Measurements from ENCODE around the gene MBD6.
"Not testable (repeated sequence)": the region's sequence is repeated elsewhere in the genome, so short reads cannot be mapped to it uniquely, and the experiment has no call there.

MBD6 gene

DNA sequence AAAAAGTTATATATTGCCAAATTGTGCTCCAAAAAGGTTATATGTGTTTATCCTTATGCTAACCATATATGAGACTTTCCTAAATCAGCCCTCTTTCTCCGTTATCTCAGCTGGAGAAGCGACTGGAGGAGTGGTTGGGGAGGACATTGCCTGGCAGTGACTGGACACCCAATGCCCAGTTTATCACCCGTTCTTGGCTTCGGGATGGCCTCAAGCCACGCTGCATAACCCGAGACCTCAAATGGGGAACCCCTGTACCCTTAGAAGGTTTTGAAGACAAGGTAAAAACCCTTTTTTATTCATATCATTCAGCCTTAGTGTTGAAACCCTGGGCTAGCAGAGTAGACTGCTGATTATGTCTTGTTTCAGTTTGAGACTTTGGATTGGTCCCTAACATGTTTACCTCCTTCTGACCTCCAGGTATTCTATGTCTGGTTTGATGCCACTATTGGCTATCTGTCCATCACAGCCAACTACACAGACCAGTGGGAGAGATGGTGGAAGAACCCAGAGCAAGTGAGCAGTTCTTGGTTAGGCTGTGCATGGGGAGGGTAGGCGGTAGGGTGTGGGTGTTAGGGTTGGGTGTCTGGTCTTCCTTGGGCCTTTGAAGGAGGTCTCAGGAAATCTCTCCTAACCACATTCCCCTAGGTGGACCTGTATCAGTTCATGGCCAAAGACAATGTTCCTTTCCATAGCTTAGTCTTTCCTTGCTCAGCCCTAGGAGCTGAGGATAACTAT lies 10.9 kb upstream of the MBD6 start:
- DNase-seq = no peak
- Histone ChIP-seq H2AFZ (ENCODE audit: low read length) (no peak overlapping the region), H3K4me2 (ENCODE audit: low read depth, low read length) (no peak overlapping the region), H3K79me2 (ENCODE audit: low read length) (peaks cover 14% of the 10 kb centered on the region), H3K36me3 (replicated peaks; ENCODE audit: insufficient read depth, low read length) (peaks cover 19% of the 10 kb centered on the region), H3F3A (ENCODE audit: insufficient read depth, low read length) (peaks cover 28% of the 10 kb centered on the region), H3K9ac (ENCODE audit: low read length) (no peak overlapping the region), H3K27ac (ENCODE audit: low read length) (no peak overlapping the region), H3K4me1 (ENCODE audit: low read length) (no peaks in the 10 kb centered on the region), H3K27me3 (replicated peaks; ENCODE audit: insufficient read depth, low read length) (no peaks in the 10 kb centered on the region), H3K4me3 (ENCODE audit: low read length) (no peak overlapping the region), H4K20me1 (ENCODE audit: insufficient read depth, low read length) (no peaks in the 10 kb centered on the region), H3K9me3 (replicated peaks; ENCODE audit: insufficient read depth, low read length) (no peaks in the 10 kb centered on the region), H3K9me2 (replicated peaks; ENCODE audit: insufficient read depth, low read length) (no peaks in the 10 kb centered on the region)
- TF ChIP-seq EZH2phosphoT487 (IDR thresholded peaks at IDR 0.05; ENCODE audit: low read length) = no peak
- no peak for TF ChIP-seq EZH2 (optimal IDR thresholded peaks at IDR 0.05; ENCODE audit: low read depth, low read length)
- TF ChIP-seq, protein P1, sequence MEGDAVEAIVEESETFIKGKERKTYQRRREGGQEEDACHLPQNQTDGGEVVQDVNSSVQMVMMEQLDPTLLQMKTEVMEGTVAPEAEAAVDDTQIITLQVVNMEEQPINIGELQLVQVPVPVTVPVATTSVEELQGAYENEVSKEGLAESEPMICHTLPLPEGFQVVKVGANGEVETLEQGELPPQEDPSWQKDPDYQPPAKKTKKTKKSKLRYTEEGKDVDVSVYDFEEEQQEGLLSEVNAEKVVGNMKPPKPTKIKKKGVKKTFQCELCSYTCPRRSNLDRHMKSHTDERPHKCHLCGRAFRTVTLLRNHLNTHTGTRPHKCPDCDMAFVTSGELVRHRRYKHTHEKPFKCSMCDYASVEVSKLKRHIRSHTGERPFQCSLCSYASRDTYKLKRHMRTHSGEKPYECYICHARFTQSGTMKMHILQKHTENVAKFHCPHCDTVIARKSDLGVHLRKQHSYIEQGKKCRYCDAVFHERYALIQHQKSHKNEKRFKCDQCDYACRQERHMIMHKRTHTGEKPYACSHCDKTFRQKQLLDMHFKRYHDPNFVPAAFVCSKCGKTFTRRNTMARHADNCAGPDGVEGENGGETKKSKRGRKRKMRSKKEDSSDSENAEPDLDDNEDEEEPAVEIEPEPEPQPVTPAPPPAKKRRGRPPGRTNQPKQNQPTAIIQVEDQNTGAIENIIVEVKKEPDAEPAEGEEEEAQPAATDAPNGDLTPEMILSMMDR (IDR thresholded peaks at IDR 0.05; ENCODE audit: low read length) = no peak

DNA sequence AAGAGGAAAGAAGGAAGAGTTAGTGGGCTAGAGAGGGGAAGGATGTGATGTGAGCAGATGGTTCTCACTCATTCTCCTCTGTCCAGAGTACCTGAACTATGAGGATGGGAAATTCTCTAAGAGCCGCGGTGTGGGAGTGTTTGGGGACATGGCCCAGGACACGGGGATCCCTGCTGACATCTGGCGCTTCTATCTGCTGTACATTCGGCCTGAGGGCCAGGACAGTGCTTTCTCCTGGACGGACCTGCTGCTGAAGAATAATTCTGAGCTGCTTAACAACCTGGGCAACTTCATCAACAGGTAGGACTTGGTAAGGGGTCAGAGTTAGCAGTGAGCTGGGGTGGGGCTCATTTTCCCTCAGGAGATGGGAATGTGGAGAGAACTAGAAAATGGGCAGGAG lies 10.0 kb upstream of the MBD6 start:
- no peaks in the 10 kb centered on the region for H3K4me1 ChIP-seq (ENCODE audit: low read length)
- TF ChIP-seq, protein P1 (IDR thresholded peaks at IDR 0.05; ENCODE audit: low read length) = no peak
- TF ChIP-seq EZH2phosphoT487 (IDR thresholded peaks at IDR 0.05; ENCODE audit: low read length) (no peak), EZH2 (optimal IDR thresholded peaks at IDR 0.05; ENCODE audit: low read depth, low read length) (no peak)
- peaks cover 24% of the 10 kb centered on the region for H3K36me3 ChIP-seq (replicated peaks; ENCODE audit: insufficient read depth, low read length)
- H3K9me2 ChIP-seq (replicated peaks; ENCODE audit: insufficient read depth, low read length) = no peaks in the 10 kb centered on the region
- no peak overlapping the region for H3K4me3 ChIP-seq (ENCODE audit: low read length)
- H3F3A ChIP-seq (ENCODE audit: insufficient read depth, low read length) = peaks cover 30% of the 10 kb centered on the region
- no peak overlapping the region for H3K27ac ChIP-seq (ENCODE audit: low read length)
- no peak overlapping the region for H2AFZ ChIP-seq (ENCODE audit: low read length)
- no peak overlapping the region for H3K4me2 ChIP-seq (ENCODE audit: low read depth, low read length)
- H3K9ac ChIP-seq (ENCODE audit: low read length) = no peak overlapping the region
- H3K9me3 ChIP-seq (replicated peaks; ENCODE audit: insufficient read depth, low read length) = no peaks in the 10 kb centered on the region
- no peak for DNase-seq
- peaks cover 23% of the 10 kb centered on the region for H3K79me2 ChIP-seq (ENCODE audit: low read length)
- H4K20me1 ChIP-seq (ENCODE audit: insufficient read depth, low read length) = no peaks in the 10 kb centered on the region
- no peaks in the 10 kb centered on the region for H3K27me3 ChIP-seq (replicated peaks; ENCODE audit: insufficient read depth, low read length)

DNA sequence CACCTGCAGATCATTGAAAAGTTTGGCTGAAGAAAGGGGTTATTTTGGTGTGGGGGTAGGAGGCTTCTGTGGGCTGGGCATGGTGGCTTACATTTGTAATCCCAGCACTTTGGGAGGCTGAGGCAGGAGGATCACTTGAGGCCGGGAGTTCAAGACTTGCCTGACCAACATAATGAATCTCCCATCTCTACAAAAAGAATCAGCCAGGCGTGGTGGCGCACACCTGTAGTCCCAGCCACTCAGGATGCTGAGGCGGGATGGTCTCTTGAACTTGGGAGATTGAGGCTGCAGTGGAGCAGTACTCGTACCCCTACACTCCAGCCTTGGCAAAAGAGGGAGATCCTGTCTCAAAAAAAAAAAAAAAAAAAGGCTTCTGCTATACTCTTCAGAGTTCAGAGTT lies 9.4 kb upstream of the MBD6 start:
- no peaks in the 10 kb centered on the region for H4K20me1 ChIP-seq (ENCODE audit: insufficient read depth, low read length)
- no peak overlapping the region for H2AFZ ChIP-seq (ENCODE audit: low read length)
- peaks cover 3% of the 10 kb centered on the region for H3K4me1 ChIP-seq (ENCODE audit: low read length)
- H3K27me3 ChIP-seq (replicated peaks; ENCODE audit: insufficient read depth, low read length) = no peaks in the 10 kb centered on the region
- H3K9me3 ChIP-seq (replicated peaks; ENCODE audit: insufficient read depth, low read length) = no peaks in the 10 kb centered on the region
- H3K9ac ChIP-seq (ENCODE audit: low read length) = no peak overlapping the region
- no peak overlapping the region for H3K4me3 ChIP-seq (ENCODE audit: low read length)
- H3K36me3 ChIP-seq (replicated peaks; ENCODE audit: insufficient read depth, low read length) = peaks cover 24% of the 10 kb centered on the region
- peaks cover 29% of the 10 kb centered on the region for H3K79me2 ChIP-seq (ENCODE audit: low read length)
- H3K27ac ChIP-seq (ENCODE audit: low read length) = no peak overlapping the region
- H3K9me2 ChIP-seq (replicated peaks; ENCODE audit: insufficient read depth, low read length) = no peaks in the 10 kb centered on the region
- peaks cover 30% of the 10 kb centered on the region for H3F3A ChIP-seq (ENCODE audit: insufficient read depth, low read length)
- no peak for DNase-seq
- TF ChIP-seq, protein P1 (IDR thresholded peaks at IDR 0.05; ENCODE audit: low read length) = no peak
- TF ChIP-seq EZH2 (optimal IDR thresholded peaks at IDR 0.05; ENCODE audit: low read depth, low read length) = no peak
- TF ChIP-seq EZH2phosphoT487 (IDR thresholded peaks at IDR 0.05; ENCODE audit: low read length) = no peak
- H3K4me2 ChIP-seq (ENCODE audit: low read depth, low read length) = no peak overlapping the region

DNA sequence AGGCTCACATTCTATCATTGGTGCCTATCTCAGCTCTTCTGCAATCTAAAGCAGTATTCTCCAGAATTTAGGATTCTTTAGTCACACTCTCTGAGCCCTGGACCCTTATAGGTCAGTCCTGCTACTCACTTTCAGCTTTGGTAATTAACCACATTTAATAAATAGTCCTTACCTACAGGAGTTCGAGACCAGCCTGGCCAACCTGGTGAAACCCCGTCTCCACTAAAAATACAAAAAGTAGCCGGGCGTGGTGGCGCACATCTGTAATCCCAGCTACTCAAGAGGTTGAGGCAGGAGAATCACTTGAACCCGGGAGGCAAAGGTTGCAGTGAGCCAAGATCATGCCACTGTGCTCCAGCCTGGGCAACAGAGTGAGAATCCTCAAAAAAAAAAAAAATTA lies 8.9 kb upstream of the MBD6 start:
- H3K9me3 ChIP-seq (replicated peaks; ENCODE audit: insufficient read depth, low read length); DNase-seq; H3K4me3 ChIP-seq (ENCODE audit: low read length); H3K4me2 ChIP-seq (ENCODE audit: low read depth, low read length); H4K20me1 ChIP-seq (ENCODE audit: insufficient read depth, low read length); H3K9ac ChIP-seq (ENCODE audit: low read length); H3K9me2 ChIP-seq (replicated peaks; ENCODE audit: insufficient read depth, low read length); H2AFZ ChIP-seq (ENCODE audit: low read length); H3K4me1 ChIP-seq (ENCODE audit: low read length); H3K27ac ChIP-seq (ENCODE audit: low read length); H3K27me3 ChIP-seq (replicated peaks; ENCODE audit: insufficient read depth, low read length): not testable (repeated sequence)
- H3K36me3 ChIP-seq (replicated peaks; ENCODE audit: insufficient read depth, low read length) = peaks cover 24% of the 10 kb centered on the region
- peaks cover 33% of the 10 kb centered on the region for H3K79me2 ChIP-seq (ENCODE audit: low read length)
- peaks cover 30% of the 10 kb centered on the region for H3F3A ChIP-seq (ENCODE audit: insufficient read depth, low read length)

DNA sequence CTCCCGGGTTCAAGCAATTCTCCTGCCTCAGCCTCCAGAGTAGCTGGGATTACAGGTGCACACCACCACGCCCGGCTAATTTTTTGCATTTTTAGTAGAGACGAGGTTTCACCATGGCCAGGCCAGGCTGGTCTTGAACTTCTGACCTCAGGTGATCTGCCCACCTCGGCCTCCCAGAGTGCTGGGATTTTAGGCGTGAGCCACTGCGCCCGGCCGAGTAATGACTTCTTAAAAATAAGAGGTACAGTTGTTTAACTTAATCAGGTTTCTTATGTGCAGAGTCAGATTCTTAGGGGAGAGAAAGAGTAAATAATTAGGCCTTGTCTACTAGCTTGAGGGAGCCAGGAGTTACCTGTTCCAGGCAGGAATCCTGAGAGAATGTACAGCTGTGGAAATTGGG lies 8.4 kb upstream of the MBD6 start:
- H2AFZ ChIP-seq (ENCODE audit: low read length); H3K27ac ChIP-seq (ENCODE audit: low read length); H3K4me1 ChIP-seq (ENCODE audit: low read length); DNase-seq; H3K9me2 ChIP-seq (replicated peaks; ENCODE audit: insufficient read depth, low read length); H3K4me2 ChIP-seq (ENCODE audit: low read depth, low read length); H3K27me3 ChIP-seq (replicated peaks; ENCODE audit: insufficient read depth, low read length); H3K4me3 ChIP-seq (ENCODE audit: low read length); H3K9ac ChIP-seq (ENCODE audit: low read length); H4K20me1 ChIP-seq (ENCODE audit: insufficient read depth, low read length); H3K9me3 ChIP-seq (replicated peaks; ENCODE audit: insufficient read depth, low read length): not testable (repeated sequence)
- H3K36me3 ChIP-seq (replicated peaks; ENCODE audit: insufficient read depth, low read length) = peaks cover 24% of the 10 kb centered on the region
- H3K79me2 ChIP-seq (ENCODE audit: low read length) = peaks cover 36% of the 10 kb centered on the region
- H3F3A ChIP-seq (ENCODE audit: insufficient read depth, low read length) = peaks cover 33% of the 10 kb centered on the region

Measured in MM.1S (cell line).